ENCODE results near the gene ASB16. TPM values are rescaled to one million over a fixed set of nuclear protein-coding genes. Genes with fewer than 3 reads are reported as not detected.

ASB16 gene
- total RNA-seq, 1 experiment from 2014 or later: not detected

- peak; percentile 67 for DNase-seq (ENCODE audit: low read depth)
Measured at GRCh38 chr17:44221084-44221861, 50.8 kb downstream of the ASB16 start.

- DNase-seq (ENCODE audit: low read depth): no peak
Measured at GRCh38 chr17:44221862-44222111, 51.3 kb downstream of the ASB16 start.

- peak; percentile 91 for DNase-seq (ENCODE audit: low read depth)
Measured at GRCh38 chr17:44222112-44222869, 51.8 kb downstream of the ASB16 start.

GRCh38 chr17:44223541-44224071 is 53.1 kb downstream of the ASB16 start:
- DNase-seq (ENCODE audit: low read depth): no peak

Other genes starting within 250 kb of the ASB16 start
- not detected in 2 replicates for gene PPY, start 228.2 kb upstream of the ASB16 start, total RNA-seq (2014; rRNA removed)
- gene PYY, start 216.8 kb upstream of the ASB16 start, total RNA-seq (2014; rRNA removed): not detected in 2 replicates
- 1.5 and 1.6 TPM in 2 replicates for gene NAGS, start 166.1 kb upstream of the ASB16 start, total RNA-seq (2014; rRNA removed)
- 38.1 and 44.7 TPM in 2 replicates for gene TMEM101, start 155.7 kb upstream of the ASB16 start, total RNA-seq (2014; rRNA removed)
- 47.0 and 51.9 TPM in 2 replicates for gene LSM12, start 104.0 kb upstream of the ASB16 start, total RNA-seq (2014; rRNA removed)
- gene G6PC3, start 100.0 kb upstream of the ASB16 start, total RNA-seq (2014; rRNA removed): 59.8 and 67.2 TPM in 2 replicates
- gene HDAC5, start 47.1 kb upstream of the ASB16 start, total RNA-seq (2014; rRNA removed): 292 and 318 TPM in 2 replicates
- gene HROB, start 28.8 kb upstream of the ASB16 start, total RNA-seq (2014; rRNA removed): 5.6 and 5.9 TPM in 2 replicates
- gene TMUB2, start 16.3 kb downstream of the ASB16 start, total RNA-seq (2014; rRNA removed): 28.3 and 31.1 TPM in 2 replicates
- 42.1 and 47.0 TPM in 2 replicates for gene ATXN7L3, start 29.2 kb downstream of the ASB16 start, total RNA-seq (2014; rRNA removed)
- 66.5 and 76.0 TPM in 2 replicates for gene UBTF, start 49.0 kb downstream of the ASB16 start, total RNA-seq (2014; rRNA removed)
- not detected in 2 replicates for gene SLC4A1, start 97.4 kb downstream of the ASB16 start, total RNA-seq (2014; rRNA removed)
- 0.32 TPM in 1 of 2 replicates, not detected in the other for gene RUNDC3A, start 137.9 kb downstream of the ASB16 start, total RNA-seq (2014; rRNA removed)
- 113 and 136 TPM in 2 replicates for gene SLC25A39, start 154.1 kb downstream of the ASB16 start, total RNA-seq (2014; rRNA removed)
- 217 and 235 TPM in 2 replicates for gene GRN, start 174.6 kb downstream of the ASB16 start, total RNA-seq (2014; rRNA removed)
- gene FAM171A2, start 193.1 kb downstream of the ASB16 start, total RNA-seq (2014; rRNA removed): 9.6 and 9.7 TPM in 2 replicates
- 0.40 TPM in 1 of 2 replicates, not detected in the other for gene ITGA2B, start 218.9 kb downstream of the ASB16 start, total RNA-seq (2014; rRNA removed)